Measurements from ENCODE around the gene TTYH3. TPM values are rescaled to one million over a fixed set of nuclear protein-coding genes. Genes with fewer than 3 reads are reported as not detected.

TTYH3 gene
- total RNA-seq, 2 donors from 2014 or later: 30.3 to 38.7 TPM

DNA sequence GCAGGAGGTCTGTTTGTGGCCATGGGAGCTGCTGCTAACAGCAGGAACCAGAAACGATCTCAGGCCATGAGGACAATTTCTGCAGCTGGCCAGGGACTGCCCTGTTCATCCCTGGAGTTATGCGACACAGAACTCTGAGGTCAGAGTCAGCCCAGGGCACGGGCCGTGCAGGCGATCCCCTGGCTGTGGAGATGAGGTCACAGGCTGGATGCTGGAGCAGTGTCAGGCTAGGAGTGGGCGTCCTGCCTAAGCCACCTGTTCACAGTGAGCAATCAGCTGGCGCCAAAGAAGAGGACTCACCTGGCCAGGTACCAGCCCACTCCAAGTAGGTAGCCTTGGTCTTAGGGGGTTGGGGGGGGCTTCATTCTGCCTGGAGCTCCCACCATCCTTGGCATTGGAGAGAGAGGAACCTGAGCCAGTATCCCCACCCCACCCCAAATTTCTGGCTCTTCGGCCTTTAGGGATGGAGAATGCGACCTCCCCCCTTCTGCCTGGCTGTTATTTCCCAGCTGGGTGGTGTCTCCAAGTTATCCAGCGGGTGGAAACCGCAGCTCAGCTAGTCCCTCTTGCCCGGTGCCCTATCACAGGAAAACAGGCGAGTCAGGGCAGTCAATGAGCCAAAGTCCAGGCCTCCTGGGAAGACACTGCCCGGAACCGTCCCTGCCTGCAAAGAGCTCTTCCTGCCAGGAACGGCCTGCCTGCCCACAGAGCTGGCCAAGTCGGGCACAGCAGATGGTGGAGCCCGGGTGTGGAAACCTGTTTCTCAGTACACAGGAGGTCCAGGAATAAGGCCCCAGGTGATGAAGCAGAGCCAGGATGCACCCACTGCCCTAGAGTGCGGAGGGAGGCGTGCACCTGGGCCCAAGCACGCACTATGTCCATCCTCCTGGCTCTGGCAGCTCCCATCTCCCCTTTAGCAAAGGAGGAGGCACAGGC is 1.8 kb upstream of the TTYH3 start:
- DNase-seq (peak; percentile 69), ATAC-seq (no peak)
- intact Hi-C loops (cut with DNase I): no loop called here

- DNase-seq: peak; percentile 71
- intact Hi-C loops (cut with DNase I): no loop called here
- peak; percentile 7 to 21 for ATAC-seq
Observed at GRCh38 chr7:2632733-2633537, 1.1 kb downstream of the TTYH3 start.

DNA sequence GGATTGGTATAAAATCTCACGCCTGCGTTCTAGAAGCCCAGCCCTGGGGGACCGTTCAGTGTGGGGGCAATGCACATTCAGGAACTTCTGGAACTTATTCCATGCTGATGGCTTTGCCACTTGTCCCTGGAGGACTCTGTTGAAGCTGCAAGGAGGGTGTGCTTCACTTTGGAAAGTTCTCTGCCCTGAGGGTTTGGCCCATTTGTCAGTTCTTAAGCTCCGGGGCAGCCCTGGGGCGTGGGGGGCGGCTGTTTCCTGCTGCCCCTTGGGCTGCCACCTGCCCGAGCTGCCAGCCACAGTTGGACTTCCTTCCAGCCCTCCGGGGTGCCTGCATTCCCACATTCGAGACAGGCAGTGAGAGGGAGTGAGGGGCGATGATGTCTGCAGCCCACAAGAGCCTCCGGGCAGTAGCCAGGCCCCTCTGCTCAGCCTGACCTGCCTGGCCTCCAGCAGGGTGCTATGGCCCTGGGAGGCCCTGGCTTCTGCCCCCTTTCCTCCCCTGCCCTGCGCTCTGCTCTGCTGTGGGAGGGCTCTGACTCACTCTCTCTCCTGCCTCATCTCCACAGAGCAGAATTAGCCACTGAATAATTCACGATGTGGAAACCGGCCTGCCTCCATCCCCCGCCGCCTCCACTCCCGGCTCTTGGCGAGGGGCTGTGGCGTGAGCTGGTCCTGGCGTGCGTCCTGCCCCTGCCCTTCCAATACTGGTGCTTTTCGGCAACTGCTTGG is 1.9 kb downstream of the TTYH3 start:
- ATAC-seq: peak; percentile 3 to 64
- DNase-seq: peak; percentile 77
- intact Hi-C loops (cut with DNase I): no loop called here

DNA sequence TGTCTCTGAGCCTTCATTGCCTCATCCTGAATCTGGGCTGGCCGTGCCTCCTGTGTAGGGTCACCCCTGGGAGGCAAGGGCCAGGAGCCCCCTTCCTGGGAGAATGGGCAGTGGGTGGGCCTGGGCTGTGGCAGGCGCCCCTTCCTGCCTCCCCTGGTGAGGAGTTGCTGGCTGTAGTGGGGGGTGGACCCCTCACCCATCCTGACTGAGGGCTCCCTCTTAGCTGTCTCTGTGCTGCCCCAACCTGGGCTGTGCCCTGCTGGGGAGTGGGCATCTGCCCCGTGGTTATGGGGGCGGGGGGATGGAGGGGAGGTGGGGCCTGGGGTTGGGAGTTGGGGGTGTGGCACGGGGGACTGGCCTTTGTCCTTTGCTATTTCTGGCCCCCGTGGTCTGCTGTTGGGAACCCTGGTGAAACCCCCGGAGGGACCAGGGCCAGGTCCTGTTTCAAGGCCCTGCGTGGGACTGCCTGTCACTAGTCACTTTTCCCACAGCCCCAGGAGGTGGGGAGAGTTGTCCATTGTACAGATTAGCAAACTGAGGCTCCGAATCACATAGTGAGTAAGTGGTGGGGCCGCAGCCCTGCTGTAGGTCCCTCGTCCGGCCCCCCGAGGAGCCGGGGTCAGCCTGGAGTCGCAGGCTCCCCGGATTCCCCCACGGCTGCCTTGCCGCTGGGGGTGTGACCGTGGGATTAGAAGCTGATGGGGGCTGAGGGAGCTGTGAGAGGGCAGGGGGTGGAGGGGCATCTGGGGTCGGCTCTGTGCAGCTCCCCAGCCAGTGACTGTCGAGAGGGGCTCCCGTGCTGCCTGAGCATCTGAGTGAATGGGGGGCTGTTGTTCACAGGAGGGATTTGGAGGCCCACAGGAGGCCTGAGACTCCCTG is 2.7 kb downstream of the TTYH3 start:
- ATAC-seq (no peak), DNase-seq (no peak)
- intact Hi-C loops (cut with DNase I): no loop called here

DNA sequence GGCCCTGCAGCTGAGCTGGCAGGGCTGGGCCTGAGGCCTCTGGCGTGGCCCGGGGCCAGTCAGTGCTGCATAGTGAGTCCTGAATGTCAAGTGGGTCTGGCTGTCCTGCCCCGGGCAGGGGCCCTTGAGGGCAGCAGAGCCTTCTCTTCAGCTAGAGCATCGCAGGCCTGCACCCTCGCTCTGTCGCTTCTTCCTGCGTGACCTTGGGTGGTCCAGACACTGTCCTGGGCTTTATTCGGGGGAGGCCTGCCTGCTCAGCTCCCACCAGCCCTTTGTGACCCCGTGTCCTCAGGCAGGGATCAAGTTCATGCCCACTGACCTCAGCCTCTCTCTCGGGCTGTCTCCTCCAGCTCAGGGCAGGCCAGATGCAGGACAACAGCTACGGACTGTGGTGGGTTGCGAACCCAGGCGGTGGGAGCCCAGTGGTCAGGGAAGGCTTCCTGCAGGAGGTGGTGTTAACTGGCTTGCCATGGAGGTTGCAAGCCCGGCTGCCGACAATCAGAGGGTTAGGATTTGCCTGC is 3.4 kb downstream of the TTYH3 start:
- DNase-seq (no peak), ATAC-seq (no peak)
- intact Hi-C loops (cut with DNase I): no loop called here

DNA sequence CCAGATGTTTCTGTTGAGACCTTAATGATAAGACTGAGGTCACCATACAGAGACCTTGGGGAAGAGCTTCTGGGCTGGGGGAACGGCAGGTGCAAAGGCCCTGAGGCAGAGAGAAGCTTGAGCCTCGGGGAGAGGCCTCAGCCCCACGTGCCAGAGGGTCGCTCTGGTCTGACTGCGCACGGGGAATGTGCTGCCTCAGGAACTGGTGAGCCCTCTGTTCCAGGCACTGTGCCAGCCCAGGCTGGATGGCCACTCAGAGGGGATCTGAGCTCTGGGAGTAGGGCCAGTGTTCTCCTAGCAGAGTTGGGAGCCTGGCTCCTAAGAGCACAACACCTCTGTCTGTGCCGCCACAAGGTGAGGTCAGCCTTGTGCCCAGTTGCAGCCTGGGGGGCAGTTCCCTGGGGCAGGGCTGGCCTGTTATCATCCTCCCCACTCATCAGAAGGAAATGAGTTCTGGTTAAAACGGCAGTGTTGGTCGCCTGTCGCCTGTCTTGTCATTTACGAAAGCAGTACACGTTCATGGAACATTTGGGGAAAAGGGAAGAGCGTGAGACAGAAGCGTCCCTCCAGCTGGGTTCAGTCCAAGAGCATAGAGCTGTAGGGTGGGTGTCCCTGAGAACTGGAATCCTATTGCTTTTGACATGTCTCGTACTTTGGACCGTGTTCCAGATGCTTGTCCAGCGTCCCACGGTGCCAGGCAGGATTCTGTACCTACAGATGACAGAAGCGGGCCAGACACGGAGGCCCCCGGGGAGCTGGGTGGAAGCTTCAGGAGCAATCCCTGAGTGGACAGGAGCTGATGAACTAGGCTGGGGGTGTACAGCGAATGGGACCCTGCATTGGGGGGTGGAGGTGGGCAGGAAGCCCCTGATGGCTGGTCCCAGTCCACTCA is 4.3 kb downstream of the TTYH3 start:
- DNase-seq (peak; percentile 79), ATAC-seq (peak in 1 of 2 donors; percentile 5)
- intact Hi-C loops (cut with DNase I): no loop called here

- intact Hi-C loops (cut with DNase I): no loop called here
- DNase-seq: no peak
- ATAC-seq: no peak
Observed at GRCh38 chr7:2637066-2637471, 5.3 kb downstream of the TTYH3 start.

DNA sequence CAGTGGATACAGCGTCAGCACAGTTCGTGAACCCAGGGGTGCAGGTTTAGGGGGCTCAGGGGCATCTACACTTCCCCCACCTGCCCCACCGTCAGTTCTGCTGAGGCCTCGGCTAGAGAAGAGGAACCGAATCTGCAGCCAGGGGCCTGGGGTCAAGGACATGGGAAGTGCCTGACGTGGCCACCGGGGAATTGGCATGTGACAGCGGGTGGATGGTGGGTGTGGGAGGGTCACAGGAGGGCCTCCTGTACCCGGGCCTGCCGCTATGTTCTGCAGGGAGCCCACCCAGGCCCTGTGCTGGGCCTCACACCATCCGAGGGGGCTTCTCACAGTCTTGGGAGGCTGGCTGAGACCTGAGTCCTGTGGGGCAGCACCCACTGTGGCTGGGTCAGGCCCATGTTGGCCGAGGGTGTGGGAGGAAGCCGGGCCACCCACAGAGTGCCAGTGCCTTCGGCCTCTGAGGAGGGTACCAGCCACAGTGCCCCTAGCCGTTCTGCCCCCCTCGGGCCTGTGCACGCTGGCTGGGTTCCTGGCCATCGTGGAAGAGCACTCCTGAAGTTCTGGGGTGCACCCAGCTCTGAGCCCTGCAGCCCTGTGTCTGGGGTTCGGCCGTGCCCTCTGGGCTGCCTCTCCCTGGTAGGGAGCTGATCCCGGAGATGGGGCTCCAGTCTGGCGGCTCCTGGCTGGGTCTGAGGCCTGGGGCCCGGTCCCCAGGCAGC is 5.9 kb downstream of the TTYH3 start:
- DNase-seq (peak; percentile 69), ATAC-seq (peak; percentile 0 to 1)
- intact Hi-C loops (cut with DNase I): no loop called here

DNA sequence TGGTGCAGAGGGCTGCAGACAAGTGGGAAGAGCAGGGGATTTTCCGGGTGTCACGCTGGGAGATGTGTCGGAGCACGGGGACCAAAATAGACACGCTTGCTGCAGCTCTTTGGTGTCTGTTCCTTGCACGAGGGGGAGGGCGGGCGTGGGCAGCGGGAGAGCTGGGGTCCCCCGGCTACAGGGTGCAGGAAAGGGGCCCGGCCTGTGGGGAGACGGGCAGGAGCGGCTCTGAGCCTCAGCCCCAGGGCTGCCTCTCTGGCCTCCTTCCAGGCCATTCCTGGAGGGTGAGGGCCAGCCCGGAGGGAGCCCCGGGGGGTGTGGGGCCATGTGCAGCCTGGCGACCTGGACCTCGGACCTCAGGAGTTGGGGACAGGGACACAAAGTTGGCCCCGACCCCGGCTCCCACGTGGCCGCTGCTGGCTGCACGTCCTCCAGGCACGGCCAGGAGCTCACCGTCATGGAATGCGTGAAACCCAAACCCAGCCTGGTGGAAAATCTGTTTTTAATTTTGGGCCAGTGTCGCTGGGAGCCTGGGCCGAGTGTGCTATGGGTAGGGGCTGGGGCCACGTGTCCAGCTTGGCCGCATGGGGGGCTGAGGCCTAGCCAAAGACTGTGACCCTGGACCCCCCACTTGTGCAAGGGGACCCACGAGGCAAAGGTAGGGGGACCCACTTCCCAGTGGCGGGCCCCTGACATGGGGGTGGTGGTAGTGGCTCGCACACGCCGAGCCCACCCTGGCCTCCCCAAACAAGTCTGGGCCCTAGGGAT is 6.6 kb downstream of the TTYH3 start:
- DNase-seq (peak; percentile 72), ATAC-seq (peak in 1 of 2 donors; percentile 5)
- intact Hi-C loops (cut with DNase I): no loop called here

- no peak for ATAC-seq
- intact Hi-C loops (cut with DNase I): no loop called here
- DNase-seq: no peak
Observed at GRCh38 chr7:2639181-2639681, 7.4 kb downstream of the TTYH3 start.

GRCh38 chr7:2639695-2640481 is 8.1 kb downstream of the TTYH3 start:
- DNase-seq (no peak), ATAC-seq (no peak)
- intact Hi-C loops (cut with DNase I): no loop called here

- ATAC-seq: no peak
- DNase-seq: no peak
- intact Hi-C loops (cut with DNase I): no loop called here
Observed at GRCh38 chr7:2640482-2640830, 8.7 kb downstream of the TTYH3 start.

DNA sequence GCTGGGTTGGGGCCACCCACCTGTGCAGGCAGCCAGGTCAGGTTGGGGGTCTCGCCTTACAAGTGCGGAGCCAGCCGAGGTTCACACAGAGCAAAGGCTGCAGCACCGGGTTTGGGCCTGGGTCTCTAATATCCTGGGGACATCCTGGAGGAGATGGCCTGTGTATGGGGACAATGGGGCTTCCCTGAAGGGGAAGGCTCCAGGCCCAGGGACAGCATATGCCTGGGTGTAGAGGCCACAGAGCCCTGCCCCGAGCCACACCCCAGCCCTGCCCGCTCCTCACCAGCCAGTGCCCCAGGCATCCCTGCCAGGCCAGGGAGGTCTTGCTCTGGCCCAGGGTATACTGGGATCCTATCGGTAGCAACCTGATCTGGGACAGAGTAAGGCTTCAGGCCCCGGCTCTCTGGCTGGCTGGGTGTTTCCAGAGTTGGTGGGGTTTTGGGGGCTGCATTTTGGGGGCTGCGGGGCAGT is 9.1 kb downstream of the TTYH3 start:
- ATAC-seq (peak in 1 of 2 donors; percentile 1), DNase-seq (no peak)
- intact Hi-C loops (cut with DNase I): no loop called here

- intact Hi-C loops (cut with DNase I): no loop called here
- ATAC-seq (peak; percentile 73 to 75), DNase-seq (peak; percentile 94)
Observed at GRCh38 chr7:2641406-2642393, 9.9 kb downstream of the TTYH3 start.

All from left cardiac atrium (tissue), 4 donors.